Brain microvascular endothelial cell (primary cell): ENCODE results near the gene LAMC1.

Experiments used
- DNase-seq: peaks from one replicate; pipeline ENCODE4 v3.0.0-alpha.2; 2020
- H3K27ac ChIP-seq: fragments of 250-450 bp; sonication (Bioruptor Pico); 2 replicates; pipeline ENCODE4 v1.5.1; 2020; ENCODE audit warnings: mild to moderate bottlenecking, moderate library complexity
- H3K27me3 ChIP-seq: fragments of 250-450 bp; sonication (Bioruptor Pico); replicated peaks from 2 replicates; pipeline ENCODE4 v1.5.1; 2020; ENCODE audit warnings: mild to moderate bottlenecking
- H3K36me3 ChIP-seq: fragments of 250-450 bp; sonication (Bioruptor Pico); replicated peaks from 2 replicates; pipeline ENCODE4 v1.5.1; 2020; ENCODE audit warnings: mild to moderate bottlenecking
- H3K4me3 ChIP-seq: 2 replicates; pipeline ENCODE4 v1.5.1; 2011; ENCODE audit warnings: low read depth, mild to moderate bottlenecking, control low read depth, low read length, moderate library complexity
- in situ Hi-C: cut with HindIII; loops from 2 replicates; pipeline ENCODE4 v1.10.0; 2017; ENCODE audit warnings: low sequenced_read_pairs, low pct_ligation_motif_present
- TF ChIP-seq, protein P1 (sequence below): IDR thresholded peaks from 2 replicates; pipeline ENCODE4 v1.5.1; 2011; ENCODE audit warnings: low read depth, mild to moderate bottlenecking, moderate library complexity, low read length, control low read depth, inconsistent platforms; ENCODE audit errors: missing control alignments

The LAMC1 gene

DNA sequence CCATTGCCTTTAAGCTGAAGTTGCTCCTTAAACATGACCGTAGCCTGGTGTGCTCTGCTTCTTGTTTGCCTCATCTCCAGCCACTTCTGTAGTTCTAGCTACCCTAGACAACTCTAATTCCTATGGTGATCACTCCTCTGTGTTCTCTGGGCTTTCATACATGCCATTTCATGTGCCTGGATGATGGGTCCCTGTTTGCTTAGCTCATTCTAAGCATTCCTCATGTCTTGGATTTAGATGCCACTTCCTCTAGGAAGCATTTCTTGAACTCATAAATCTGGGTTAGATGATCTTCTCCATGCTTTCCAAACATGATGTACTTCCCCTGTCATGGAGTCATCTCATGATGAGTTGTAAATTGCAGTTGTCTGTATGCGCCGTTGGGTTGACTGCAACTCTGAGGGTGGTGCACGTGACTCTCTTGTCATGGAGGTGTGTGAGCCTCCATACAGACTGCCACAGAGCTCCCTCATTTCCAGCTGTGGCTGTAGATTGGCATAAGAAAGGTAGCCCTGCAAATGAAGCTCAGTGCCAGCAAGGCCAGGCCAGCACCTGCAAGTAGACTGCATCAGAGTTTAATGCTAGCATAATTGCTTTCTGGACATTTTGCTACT lies 77.2 kb downstream of the LAMC1 start:
- no peak for DNase-seq
- TF ChIP-seq, protein P1, sequence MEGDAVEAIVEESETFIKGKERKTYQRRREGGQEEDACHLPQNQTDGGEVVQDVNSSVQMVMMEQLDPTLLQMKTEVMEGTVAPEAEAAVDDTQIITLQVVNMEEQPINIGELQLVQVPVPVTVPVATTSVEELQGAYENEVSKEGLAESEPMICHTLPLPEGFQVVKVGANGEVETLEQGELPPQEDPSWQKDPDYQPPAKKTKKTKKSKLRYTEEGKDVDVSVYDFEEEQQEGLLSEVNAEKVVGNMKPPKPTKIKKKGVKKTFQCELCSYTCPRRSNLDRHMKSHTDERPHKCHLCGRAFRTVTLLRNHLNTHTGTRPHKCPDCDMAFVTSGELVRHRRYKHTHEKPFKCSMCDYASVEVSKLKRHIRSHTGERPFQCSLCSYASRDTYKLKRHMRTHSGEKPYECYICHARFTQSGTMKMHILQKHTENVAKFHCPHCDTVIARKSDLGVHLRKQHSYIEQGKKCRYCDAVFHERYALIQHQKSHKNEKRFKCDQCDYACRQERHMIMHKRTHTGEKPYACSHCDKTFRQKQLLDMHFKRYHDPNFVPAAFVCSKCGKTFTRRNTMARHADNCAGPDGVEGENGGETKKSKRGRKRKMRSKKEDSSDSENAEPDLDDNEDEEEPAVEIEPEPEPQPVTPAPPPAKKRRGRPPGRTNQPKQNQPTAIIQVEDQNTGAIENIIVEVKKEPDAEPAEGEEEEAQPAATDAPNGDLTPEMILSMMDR, result no peak
- peaks cover 9% of the 10 kb centered on the region for H3K36me3 ChIP-seq
- H3K27me3 ChIP-seq, result no peaks in the 10 kb centered on the region
- H3K4me3 ChIP-seq, result no peak overlapping the region
- no peak overlapping the region for H3K27ac ChIP-seq
- in situ Hi-C loops, result no loop called here

DNA sequence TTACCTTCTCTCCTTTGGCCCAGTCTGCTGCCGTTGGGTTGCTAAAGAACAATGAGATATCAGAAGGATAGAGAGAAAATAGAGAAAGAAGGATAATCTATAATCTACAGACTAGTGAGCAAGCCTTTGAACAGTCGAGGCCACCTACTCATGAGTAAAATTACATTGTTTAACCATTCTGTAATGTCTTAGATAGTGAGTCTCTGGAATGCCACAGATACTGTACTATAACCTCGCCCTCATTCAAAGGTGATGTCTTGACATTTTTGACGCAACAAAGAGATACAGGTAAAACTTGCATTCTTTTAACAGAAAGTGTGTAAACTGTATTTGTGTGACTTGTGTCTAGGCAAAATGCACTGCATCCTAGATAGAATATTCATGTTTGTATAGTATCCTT lies 77.9 kb downstream of the LAMC1 start:
- DNase-seq, result no peak
- peaks cover 9% of the 10 kb centered on the region for H3K36me3 ChIP-seq
- TF ChIP-seq, protein P1, result no peak
- in situ Hi-C loops, result no loop called here
- H3K27me3 ChIP-seq, result no peaks in the 10 kb centered on the region
- H3K4me3 ChIP-seq, result no peak overlapping the region
- no peak overlapping the region for H3K27ac ChIP-seq

DNA sequence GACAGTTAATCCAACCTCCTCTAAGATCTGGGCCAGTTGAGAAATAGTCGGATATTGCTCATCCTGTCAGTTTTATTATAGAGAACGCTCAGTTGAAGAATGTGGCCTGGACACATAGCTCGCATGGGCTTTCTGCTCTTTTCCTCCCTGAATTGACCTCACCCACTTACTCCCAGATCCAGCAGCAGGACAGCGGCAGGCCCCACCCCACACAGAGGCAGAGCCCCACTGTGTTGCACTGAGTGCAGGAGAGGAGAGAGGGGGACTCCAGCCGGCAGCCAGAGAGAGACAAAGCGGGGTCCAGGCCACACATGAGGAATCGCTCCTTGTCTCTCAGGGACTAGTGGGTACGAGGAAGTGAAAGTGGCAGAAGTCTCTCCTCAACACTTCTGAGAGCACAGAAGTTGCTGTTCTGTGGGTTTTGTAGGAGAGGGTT lies 78.6 kb downstream of the LAMC1 start:
- no peaks in the 10 kb centered on the region for H3K27me3 ChIP-seq
- no peak for DNase-seq
- in situ Hi-C loops, result no loop called here

DNA sequence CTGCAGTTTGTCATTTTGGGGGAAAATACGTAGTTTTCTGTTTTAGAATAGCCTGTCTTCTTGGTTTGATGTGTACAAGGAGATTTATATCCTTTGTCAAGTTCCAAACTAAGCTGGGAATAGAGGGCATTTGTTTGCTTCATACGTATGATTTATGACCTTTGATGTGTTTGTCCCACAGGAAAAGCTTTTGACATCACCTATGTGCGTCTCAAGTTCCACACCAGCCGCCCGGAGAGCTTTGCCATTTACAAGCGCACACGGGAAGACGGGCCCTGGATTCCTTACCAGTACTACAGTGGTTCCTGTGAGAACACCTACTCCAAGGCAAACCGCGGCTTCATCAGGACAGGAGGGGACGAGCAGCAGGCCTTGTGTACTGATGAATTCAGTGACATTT lies 79.9 kb downstream of the LAMC1 start:
- TF ChIP-seq, protein P1, result no peak
- DNase-seq, result no peak
- in situ Hi-C loops, result no loop called here
- Histone ChIP-seq H3K27me3 (no peaks in the 10 kb centered on the region), H3K4me3 (no peak overlapping the region), H3K27ac (no peak overlapping the region), H3K36me3 (peaks cover 9% of the 10 kb centered on the region)

More for the DNA sequence above, 78.6 kb downstream of the LAMC1 start:
- Histone ChIP-seq H3K27ac (peak overlapping the region; percentile 4), H3K36me3 (peaks cover 9% of the 10 kb centered on the region), H3K4me3 (no peak overlapping the region)
- TF ChIP-seq, protein P1, result no peak

DNA sequence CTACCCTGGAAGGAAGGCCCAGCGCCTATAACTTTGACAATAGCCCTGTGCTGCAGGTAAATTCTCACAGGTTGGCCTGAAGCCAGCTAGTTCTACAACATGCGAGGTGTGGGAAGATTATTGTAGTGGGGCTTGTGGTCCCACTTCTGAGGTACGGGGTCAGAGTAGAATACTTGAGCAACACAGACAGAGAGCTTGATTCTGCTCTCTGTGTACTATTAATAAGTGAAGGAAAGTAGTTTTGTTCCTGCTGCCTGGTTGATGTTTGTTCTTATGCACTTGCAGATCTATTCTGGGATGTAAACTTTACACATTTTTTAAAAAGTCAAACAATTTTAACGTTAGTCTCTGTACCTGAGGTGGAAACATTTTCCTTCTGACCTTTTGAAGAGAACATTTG lies 80.4 kb downstream of the LAMC1 start:
- DNase-seq, result no peak
- H3K27ac ChIP-seq, result no peak overlapping the region
- TF ChIP-seq, protein P1, result no peak
- H3K36me3 ChIP-seq, result peaks cover 10% of the 10 kb centered on the region
- in situ Hi-C loops, result no loop called here
- no peak overlapping the region for H3K4me3 ChIP-seq
- H3K27me3 ChIP-seq, result no peaks in the 10 kb centered on the region

DNA sequence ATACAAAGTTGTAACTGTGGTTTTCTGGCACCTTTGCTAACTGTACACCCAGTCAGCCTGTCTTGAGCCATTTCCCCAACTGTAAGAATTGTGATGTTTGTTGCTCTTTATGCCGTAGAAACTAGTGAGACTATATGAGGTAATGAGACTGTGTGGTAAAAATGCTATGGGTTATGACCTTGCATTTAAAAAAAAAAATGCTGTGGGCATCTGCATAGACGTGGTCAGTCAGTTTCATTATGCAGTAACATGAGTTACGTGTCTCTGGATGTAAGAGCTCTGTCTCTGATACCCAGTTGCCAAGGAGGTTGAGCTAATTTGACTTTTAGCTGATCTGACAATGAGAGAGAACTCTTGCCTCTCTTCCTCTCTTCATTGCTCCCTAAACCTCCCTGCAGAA lies 82.2 kb downstream of the LAMC1 start:
- no peaks in the 10 kb centered on the region for H3K27me3 ChIP-seq
- peak overlapping the region; percentile 24 for H3K27ac ChIP-seq
- DNase-seq, result peak; percentile 32
- in situ Hi-C loops, result no loop called here
- H3K4me3 ChIP-seq, result no peak overlapping the region
- TF ChIP-seq, protein P1, result no peak
- peaks cover 18% of the 10 kb centered on the region for H3K36me3 ChIP-seq
